Upper lobe of left lung (tissue), 6 donors: ENCODE measurements around the gene NIN. TPM values are rescaled to one million over a fixed set of nuclear protein-coding genes. Genes with fewer than 3 reads are reported as not detected.

ENCODE experiments used
- ATAC-seq, 2 donors: fragments of 200-7000 bp; cut with Tn5 transposase; one replicate each; pipeline ENCODE4 v1.9.1; 2022; ENCODE audit warnings: mild to moderate bottlenecking in 2 of 2, moderate library complexity in 2 of 2; ENCODE audit not compliant: low FRiP score in 2 of 2
- DNase-seq, 2 donors: peaks; one replicate each; pipeline ENCODE4 v3.0.0-alpha.2; 2019 to 2020
- H3K27ac ChIP-seq, 4 donors: fragments of 200-600 bp; sonication (generic); one replicate each; pipeline ENCODE4 v1.5.1; 2016 to 2019
- H3K27me3 ChIP-seq, 4 donors: fragments of 200-600 bp; sonication (generic); one replicate each; pipeline ENCODE4 v1.5.1; 2017 to 2019
- H3K36me3 ChIP-seq, 4 donors: fragments of 200-600 bp; sonication (generic); one replicate each; pipeline ENCODE4 v1.5.1; 2016 to 2019
- H3K4me1 ChIP-seq, 4 donors: fragments of 200-600 bp; sonication (generic); one replicate each; pipeline ENCODE4 v1.5.1; 2018 to 2019
- H3K4me3 ChIP-seq, 4 donors: fragments of 200-600 bp; sonication (generic); one replicate each; pipeline ENCODE4 v1.5.1; 2017 to 2019; ENCODE audit warnings: mild to moderate bottlenecking in 2 of 4, moderate library complexity in 1 of 4
- H3K9me3 ChIP-seq, 4 donors: fragments of 200-600 bp; sonication (generic); one replicate each; pipeline ENCODE4 v1.5.1; 2018 to 2019
- CTCF ChIP-seq, 6 experiments: fragments of 450-650 bp in 4 of 6; fragments of 200-600 bp in 2 of 6; sonication (generic) in 2 of 6; IDR thresholded peaks; one replicate each; pipeline ENCODE4 v1.5.1; 2016 to 2019; ENCODE audit warnings: antibody characterized with exemption in 6 of 6
- EP300 ChIP-seq, 4 donors: sonication (generic); formaldehyde crosslinking; IDR thresholded peaks; one replicate each; pipeline ENCODE4 v1.5.1; 2017; ENCODE audit warnings: antibody characterized with exemption in 4 of 4, control low read depth in 2 of 4
- POLR2A ChIP-seq, 4 donors: fragments of 450-650 bp; IDR thresholded peaks; one replicate each; pipeline ENCODE4 v1.5.1; 2016 to 2017; ENCODE audit warnings: antibody characterized with exemption in 4 of 4, mild to moderate bottlenecking in 2 of 4
- POLR2AphosphoS5 ChIP-seq, 2 donors: sonication (generic); formaldehyde crosslinking; IDR thresholded peaks; one replicate each; pipeline ENCODE4 v1.5.1; 2017; ENCODE audit warnings: antibody characterized with exemption in 2 of 2
- WGBS, 2 donors: methylation state at CpG; one replicate each; pipeline ENCODE4 v1.1.5; 2017 to 2018; 5-methylcytosine and 5-hydroxymethylcytosine counted together
- total RNA-seq, 6 donors: library from RNA; depleted of rRNA in 4 of 6; stranded (reverse); fragments of >200 nt in 4 of 6; gene quantifications; one replicate each; pipeline versions ENCODE4 v1.1.0 to v1.2.1, GENCODE V29; 2016 to 2021
- donor health status: DM: no; HTN: no; CAD: no; lungs with moderate emphysema.
- donor health status: DM: no; HTN: yes; CAD: no; lungs with severe emphysema.

Gene NIN
- total RNA-seq, 6 donors from 2014 or later: 24.8 to 50.3 (median 42.2) TPM

GRCh38 chr14:50813544-50813863 lies 17.5 kb downstream of the NIN start:
- H3K9me3 ChIP-seq: no peaks in the 10 kb centered on the region
- DNase-seq (no peak), ATAC-seq (peak in 1 of 2 donors; percentile 53)
- H3K4me1 ChIP-seq: peaks cover 7 to 21% (median 15%) of the 10 kb centered on the region in 4 donors
- H3K27me3 ChIP-seq: no peaks in the 10 kb centered on the region
- no peak for TF ChIP-seq POLR2A (IDR thresholded peaks at IDR 0.05)
- TF ChIP-seq EP300 (IDR thresholded peaks at IDR 0.05): no peak
- no peak for TF ChIP-seq CTCF (IDR thresholded peaks at IDR 0.05)
- no peak for TF ChIP-seq POLR2AphosphoS5 (IDR thresholded peaks at IDR 0.05)
- H3K4me3 ChIP-seq: no peak overlapping the region
- no peaks in the 10 kb centered on the region for H3K36me3 ChIP-seq
- 44 to 46% methylated on average over 2 of the region's 2 CpGs for WGBS, 2 donors
- peak overlapping the region in 2 of 4 donors; percentile 43 to 71 for H3K27ac ChIP-seq

DNA sequence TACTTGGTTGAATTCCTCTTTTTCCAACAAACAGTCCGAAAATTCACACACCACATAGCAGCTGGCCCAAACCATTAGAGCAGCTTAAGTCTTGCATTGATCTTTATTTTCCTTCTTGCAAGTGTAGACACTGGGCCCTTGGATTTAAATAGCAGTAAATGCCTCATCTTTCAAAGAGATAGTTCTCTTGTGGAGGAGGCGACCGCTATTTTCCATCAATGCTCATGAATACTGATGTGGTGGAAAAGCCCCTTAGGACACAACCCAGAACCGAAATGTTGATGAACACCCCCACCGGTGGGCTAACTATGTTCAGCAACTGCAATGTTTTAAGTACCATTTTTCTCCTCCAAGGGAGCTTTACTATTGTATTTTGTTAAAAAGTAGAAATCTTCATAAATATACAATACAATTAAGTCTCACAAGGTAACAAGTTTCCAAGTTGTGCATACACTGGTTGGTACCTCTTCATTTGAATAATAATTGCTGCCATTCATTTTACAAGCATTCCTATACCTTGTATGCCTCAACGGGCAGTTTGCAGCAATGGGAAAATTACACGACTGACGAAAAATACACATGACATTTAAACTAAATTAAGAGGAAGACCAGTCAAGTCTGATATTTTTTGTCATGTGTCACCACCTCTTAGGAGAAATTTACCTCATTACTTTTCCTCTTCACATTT lies 18.0 kb downstream of the NIN start:
- no peak overlapping the region for H3K4me3 ChIP-seq
- DNase-seq: no peak
- peaks cover 7 to 21% (median 15%) of the 10 kb centered on the region in 4 donors for H3K4me1 ChIP-seq
- H3K36me3 ChIP-seq: no peaks in the 10 kb centered on the region
- ATAC-seq: no peak
- H3K27ac ChIP-seq: peak overlapping the region in 3 of 4 donors; percentile 0 to 71 (median 54)
- WGBS, 2 donors: 74 to 80% methylated on average over 8 of the region's 8 CpGs
- TF ChIP-seq POLR2A (IDR thresholded peaks at IDR 0.05) (no peak), EP300 (IDR thresholded peaks at IDR 0.05) (no peak), CTCF (IDR thresholded peaks at IDR 0.05) (no peak), POLR2AphosphoS5 (IDR thresholded peaks at IDR 0.05) (no peak)
- no peaks in the 10 kb centered on the region for H3K9me3 ChIP-seq
- H3K27me3 ChIP-seq: no peaks in the 10 kb centered on the region

GRCh38 chr14:50812180-50812579 lies 18.8 kb downstream of the NIN start:
- Histone ChIP-seq H3K27me3 (no peaks in the 10 kb centered on the region), H3K27ac (peak overlapping the region in 1 of 4 donors; percentile 71), H3K4me3 (no peak overlapping the region), H3K36me3 (no peaks in the 10 kb centered on the region), H3K9me3 (no peaks in the 10 kb centered on the region), H3K4me1 (peaks cover 7 to 21% (median 15%) of the 10 kb centered on the region in 4 donors)
- no peak for ATAC-seq
- no peak for TF ChIP-seq CTCF (IDR thresholded peaks at IDR 0.05)
- no peak for TF ChIP-seq POLR2A (IDR thresholded peaks at IDR 0.05)
- TF ChIP-seq EP300 (IDR thresholded peaks at IDR 0.05): no peak
- TF ChIP-seq POLR2AphosphoS5 (IDR thresholded peaks at IDR 0.05): no peak
- DNase-seq: no peak
- 83 to 87% methylated on average over 2 of the region's 2 CpGs for WGBS, 2 donors

- Histone ChIP-seq H3K27me3 (no peaks in the 10 kb centered on the region), H3K27ac (no peak overlapping the region), H3K36me3 (peaks cover 0 to 13% (median 0%) of the 10 kb centered on the region in 4 donors), H3K4me3 (no peak overlapping the region), H3K4me1 (peaks cover 4 to 12% (median 8%) of the 10 kb centered on the region in 4 donors), H3K9me3 (no peaks in the 10 kb centered on the region)
- 89 to 91% methylated on average over 5 of the region's 5 CpGs for WGBS, 2 donors
- ATAC-seq (no peak), DNase-seq (no peak)
- TF ChIP-seq CTCF (IDR thresholded peaks at IDR 0.05) (no peak), POLR2AphosphoS5 (IDR thresholded peaks at IDR 0.05) (no peak), EP300 (IDR thresholded peaks at IDR 0.05) (no peak), POLR2A (IDR thresholded peaks at IDR 0.05) (no peak)
Observed at GRCh38 chr14:50808053-50808452, 22.9 kb downstream of the NIN start.
